Parathyroid adenoma (tissue), 2 donors: Measurements from ENCODE around the gene CDIP1.

Experiments
- H2AFZ ChIP-seq: fragments of 300-600 bp; sonication (generic); one replicate; pipeline ENCODE4 v1.7.0; 2017; ENCODE audit warnings: antibody characterized with exemption, mild to moderate bottlenecking
- H3K27ac ChIP-seq: fragments of 300-600 bp; sonication (generic); one replicate; pipeline ENCODE4 v1.7.0; 2017
- H3K27me3 ChIP-seq: fragments of 300-600 bp; sonication (generic); one replicate; pipeline ENCODE4 v1.7.0; 2017; ENCODE audit warnings: low read length; ENCODE audit not compliant: control insufficient read depth, insufficient read depth
- H3K36me3 ChIP-seq: fragments of 300-600 bp; sonication (generic); one replicate; pipeline ENCODE4 v1.7.0; 2017; ENCODE audit warnings: low read length; ENCODE audit not compliant: control insufficient read depth, insufficient read depth
- H3K4me1 ChIP-seq: fragments of 300-600 bp; sonication (generic); one replicate; pipeline ENCODE4 v1.7.0; 2017; ENCODE audit warnings: control low read depth
- H3K4me2 ChIP-seq: fragments of 300-600 bp; sonication (generic); one replicate; pipeline ENCODE4 v1.7.0; 2017; ENCODE audit warnings: low read length
- H3K4me3 ChIP-seq: fragments of 300-600 bp; sonication (generic); one replicate; pipeline ENCODE4 v1.7.0; 2017; ENCODE audit warnings: low read depth, low read length
- H3K79me2 ChIP-seq: fragments of 300-600 bp; sonication (generic); one replicate; pipeline ENCODE4 v1.7.0; 2017; ENCODE audit warnings: control low read depth
- H3K9ac ChIP-seq: fragments of 300-600 bp; sonication (generic); one replicate; pipeline ENCODE4 v1.7.0; 2017; ENCODE audit warnings: mild to moderate bottlenecking
- H3K9me3 ChIP-seq: fragments of 300-600 bp; sonication (generic); one replicate; pipeline ENCODE4 v1.7.0; 2017; ENCODE audit warnings: low read length; ENCODE audit not compliant: control insufficient read depth
- CTCF ChIP-seq: fragments of 300-600 bp; sonication (generic); IDR thresholded peaks from one replicate; pipeline ENCODE4 v1.7.0; 2017; ENCODE audit warnings: antibody characterized with exemption, mild to moderate bottlenecking
- donor health status: primary hyperparathyroidism.

The CDIP1 gene

DNA sequence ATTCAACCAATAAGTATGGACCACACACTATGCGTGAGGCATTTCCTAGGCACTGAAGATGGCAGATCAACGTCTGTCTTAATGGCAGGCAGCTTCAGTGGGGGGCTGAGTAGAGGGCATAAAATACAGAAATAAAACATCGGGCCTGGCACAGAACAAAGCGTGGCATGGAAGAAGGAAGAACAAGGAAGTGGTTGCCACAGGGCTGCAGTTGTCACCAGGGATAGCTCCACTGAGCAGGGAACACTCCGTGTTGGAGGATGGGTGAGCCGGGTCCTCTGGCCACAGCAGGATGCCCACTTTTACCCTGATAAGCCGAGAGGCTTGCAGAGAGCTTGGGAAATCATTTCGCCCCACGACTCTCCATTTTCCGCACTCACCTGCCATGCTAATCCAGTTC lies 6.3 kb downstream of the CDIP1 start:
- Histone ChIP-seq H3K9me3 (no peaks in the 10 kb centered on the region), H2AFZ (no peak overlapping the region), H3K4me2 (no peak overlapping the region), H3K27ac (no peak overlapping the region), H3K79me2 (peaks cover 5% of the 10 kb centered on the region), H3K4me3 (no peak overlapping the region), H3K9ac (no peak overlapping the region), H3K4me1 (peaks cover 7% of the 10 kb centered on the region), H3K36me3 (no peaks in the 10 kb centered on the region), H3K27me3 (no peaks in the 10 kb centered on the region)
- no peak for TF ChIP-seq CTCF

DNA sequence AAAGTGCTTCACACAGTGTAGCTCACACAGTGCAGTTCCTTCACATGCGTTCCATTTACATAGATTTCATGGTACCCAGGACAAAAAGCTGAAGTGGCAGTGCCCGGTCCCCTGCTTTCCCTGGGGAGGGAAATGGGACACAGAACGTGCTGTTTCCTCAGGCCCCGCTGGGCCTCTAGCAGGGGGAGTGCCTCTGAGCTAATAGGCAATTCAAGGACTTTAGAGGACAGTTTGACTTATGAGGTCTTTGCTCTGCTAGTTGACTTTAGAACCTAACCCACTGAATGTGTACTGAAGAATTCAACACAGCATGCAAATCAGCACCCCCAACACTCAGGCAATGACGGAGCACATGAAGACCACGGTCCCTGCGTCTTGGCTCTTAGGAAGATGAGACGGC lies 6.8 kb downstream of the CDIP1 start:
- no peak for TF ChIP-seq CTCF
- no peaks in the 10 kb centered on the region for H3K36me3 ChIP-seq
- no peak overlapping the region for H3K4me3 ChIP-seq
- no peaks in the 10 kb centered on the region for H3K9me3 ChIP-seq
- H2AFZ ChIP-seq, result no peak overlapping the region
- peaks cover 6% of the 10 kb centered on the region for H3K79me2 ChIP-seq
- H3K4me1 ChIP-seq, result peaks cover 7% of the 10 kb centered on the region
- H3K27me3 ChIP-seq, result no peaks in the 10 kb centered on the region
- H3K27ac ChIP-seq, result no peak overlapping the region
- H3K9ac ChIP-seq, result no peak overlapping the region
- no peak overlapping the region for H3K4me2 ChIP-seq

GRCh38 chr16:4529085-4530060 lies 9.2 kb downstream of the CDIP1 start:
- no peak overlapping the region for H3K4me3 ChIP-seq
- H3K9me3 ChIP-seq, result no peaks in the 10 kb centered on the region
- H3K4me2 ChIP-seq, result no peak overlapping the region
- H2AFZ ChIP-seq, result no peak overlapping the region
- no peak overlapping the region for H3K9ac ChIP-seq
- H3K27me3 ChIP-seq, result no peaks in the 10 kb centered on the region
- peaks cover 19% of the 10 kb centered on the region for H3K4me1 ChIP-seq
- TF ChIP-seq CTCF, result no peak
- peaks cover 6% of the 10 kb centered on the region for H3K79me2 ChIP-seq
- no peaks in the 10 kb centered on the region for H3K36me3 ChIP-seq
- H3K27ac ChIP-seq, result no peak overlapping the region

- H3K9me3 ChIP-seq, result no peaks in the 10 kb centered on the region
- no peak overlapping the region for H3K4me2 ChIP-seq
- H3K36me3 ChIP-seq, result no peaks in the 10 kb centered on the region
- TF ChIP-seq CTCF, result no peak
- H3K27ac ChIP-seq, result no peak overlapping the region
- H3K27me3 ChIP-seq, result no peaks in the 10 kb centered on the region
- peak overlapping the region; percentile 19 for H2AFZ ChIP-seq
- no peak overlapping the region for H3K4me3 ChIP-seq
- H3K9ac ChIP-seq, result no peak overlapping the region
- peaks cover 10% of the 10 kb centered on the region for H3K79me2 ChIP-seq
- H3K4me1 ChIP-seq, result peaks cover 12% of the 10 kb centered on the region
These were observed 12.8 kb downstream of the CDIP1 start for GRCh38 chr16:4525634-4526277.
